Pancreas (tissue), 10 donors: Measurements from ENCODE around the gene EXOC5. TPM values are rescaled to one million over a fixed set of nuclear protein-coding genes. Genes with fewer than 3 reads are reported as not detected.

Experiments
- ATAC-seq, 4 donors: fragments of 200-7000 bp; cut with Tn5 transposase; one replicate each; pipeline versions ENCODE4 v1.8.0 to v1.9.1; 2020; ENCODE audit warnings: mild to moderate bottlenecking in 4 of 4, moderate library complexity in 4 of 4
- DNase-seq, 6 donors: peaks; one replicate each; pipeline ENCODE4 v3.0.0-alpha.2; 2020
- FAIRE-seq: peaks from 2 replicates; lab custom pipeline; 2012; peaks lifted over from hg19 to GRCh38; lab: Jason Lieb, UNC
- H3K27ac ChIP-seq, 4 donors: fragments of 200-600 bp; sonication (generic); 1 replicate in 3 of 4; 2 replicates in 1 of 4; pipeline versions ENCODE4 v1.5.0 to v1.8.0; 2020
- H3K27me3 ChIP-seq, 4 donors: fragments of 200-600 bp; one replicate each; pipeline ENCODE4 v1.8.0; 2021
- H3K36me3 ChIP-seq, 3 donors: fragments of 200-600 bp; sonication (generic) in 1 of 3; one replicate each; pipeline versions ENCODE4 v1.5.0 to v1.8.0; 2020 to 2021
- H3K4me1 ChIP-seq, 3 donors: fragments of 200-600 bp; one replicate each; pipeline ENCODE4 v1.8.0; 2021
- H3K4me3 ChIP-seq, 4 donors: fragments of 200-600 bp; sonication (generic) in 2 of 4; one replicate each; pipeline versions ENCODE4 v1.5.0 to v1.8.0; 2020 to 2021
- H3K9me3 ChIP-seq, 4 donors: fragments of 200-600 bp; one replicate each; pipeline ENCODE4 v1.8.0; 2021
- CTCF ChIP-seq, 4 donors: fragments of 200-600 bp; sonication (generic) in 3 of 4; IDR thresholded peaks; one replicate each; pipeline versions ENCODE4 v1.5.0 to v1.8.0; 2021; ENCODE audit warnings: antibody characterized with exemption in 4 of 4
- WGBS, 2 donors: extraction: QIAGEN DNeasy Blood & Tissue Kit; methylation state at CpG; one replicate each; pipeline ENCODE4 v1.1.7; 2013; 5-methylcytosine and 5-hydroxymethylcytosine counted together
- intact Hi-C, 3 donors: fragments of 100-400 bp; cut with DNase I; formaldehyde crosslinking; loops; one replicate each; pipeline versions ENCODE4 v1.11.1 to v1.14.2; 2022
- polyA plus RNA-seq, 2 donors: library from polyadenylated mRNA; stranded (reverse); fragments of 200-250 nt; gene quantifications; one replicate each; pipeline ENCODE4 v1.2.3, GENCODE V29; 2013
- total RNA-seq, 6 donors: library from RNA; stranded (reverse); fragmentation: NEBNext Ultra II Directional in 4 of 6; extraction: Animal tissue kit (Norgen Biotek cat#: 25700) in 4 of 6; gene quantifications; one replicate each; pipeline versions ENCODE4 v1.2.1 to v1.2.4, GENCODE V29; 2021 to 2023
- donor health status: healthy with polysubstance abuse.
- donor health status: DM: no; HTN: no; CAD: no; lungs with moderate emphysema.
- donor health status: DM: no; HTN: no; CAD: no.
- donor health status: control.
- donor health status: control.
- donor health status: Bipolar disorder and iron deficiency.
- donor health status: DM: yes; HTN: yes; CAD: no.
- donor health status: DM: no; HTN: no; CAD: no.
- donor health status: DM: no; HTN: no; CAD: no.
- donor health status: DM: yes; HTN: yes; CAD: no.

Gene EXOC5
- total and polyA plus RNA-seq, 8 donors: 3.0 to 32.4 (median 18.8) TPM

DNA sequence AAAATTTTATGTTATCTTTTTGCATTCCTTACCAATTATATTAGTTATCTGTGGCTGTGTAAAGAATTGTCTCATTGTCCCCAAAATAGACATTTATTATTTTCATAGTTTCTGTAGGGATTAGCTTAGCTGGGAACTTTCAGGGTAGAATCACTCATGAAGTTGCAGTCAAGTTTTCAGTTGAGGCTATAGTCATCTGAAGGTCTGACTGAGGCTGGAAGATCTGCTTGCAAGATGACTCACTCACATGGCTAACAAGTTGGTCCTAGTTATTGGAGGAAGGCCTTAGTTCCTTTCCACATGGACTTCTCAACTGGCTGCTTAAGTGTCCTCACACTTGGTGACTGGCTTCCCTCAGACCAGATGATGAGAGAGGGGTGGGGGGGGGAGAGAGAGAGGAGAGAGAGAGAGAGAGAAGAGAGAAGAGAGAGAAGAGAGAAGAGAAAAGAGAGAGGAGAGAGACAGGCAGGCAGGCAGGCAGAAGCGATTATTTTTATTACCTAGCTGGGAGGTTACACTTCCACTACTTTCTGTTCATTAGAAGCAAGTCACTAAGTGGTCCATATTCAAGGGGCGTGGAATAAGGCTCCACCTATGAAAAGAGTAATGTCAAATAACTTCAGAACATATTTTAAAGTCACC is 6.4 kb upstream of the EXOC5 start:
- H3K9me3 ChIP-seq: no peaks in the 10 kb centered on the region
- ATAC-seq (no peak), FAIRE-seq (no peak), DNase-seq (no peak)
- no peaks in the 10 kb centered on the region for H3K27me3 ChIP-seq
- no peak overlapping the region for H3K4me3 ChIP-seq
- intact Hi-C loops: no loop called here
- no peak for TF ChIP-seq CTCF (IDR thresholded peaks at IDR 0.05)
- 91 to 93% methylated on average over 2 of the region's 2 CpGs for WGBS, 2 donors
- H3K4me1 ChIP-seq: peaks cover 5 to 15% (median 8%) of the 10 kb centered on the region in 3 donors
- no peaks in the 10 kb centered on the region for H3K36me3 ChIP-seq
- H3K27ac ChIP-seq: no peak overlapping the region

DNA sequence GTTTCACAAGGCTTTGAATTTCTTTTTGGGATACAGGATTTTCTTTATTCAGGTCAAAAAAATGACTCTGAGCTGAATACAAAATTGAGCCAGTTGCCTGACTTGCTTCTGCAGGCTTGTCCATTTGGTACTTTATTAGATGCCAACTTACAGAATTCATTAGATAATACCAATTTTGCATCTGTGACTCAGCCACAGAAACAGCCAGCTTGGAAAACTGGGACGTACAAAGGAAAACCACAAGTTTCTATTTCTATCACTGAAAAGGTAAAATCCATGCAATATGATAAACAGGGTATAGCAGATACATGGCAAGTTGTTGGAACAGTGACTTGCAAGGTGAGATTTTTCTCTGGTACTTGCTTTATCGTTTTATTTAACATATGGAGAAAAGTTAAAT is 5.8 kb upstream of the EXOC5 start:
- peaks cover 5 to 16% (median 12%) of the 10 kb centered on the region in 3 donors for H3K4me1 ChIP-seq
- H3K27ac ChIP-seq: no peak overlapping the region
- 93 to 98% methylated on average over 2 of the region's 2 CpGs for WGBS, 2 donors
- H3K36me3 ChIP-seq: no peaks in the 10 kb centered on the region
- no peaks in the 10 kb centered on the region for H3K9me3 ChIP-seq
- ATAC-seq (no peak), DNase-seq (no peak), FAIRE-seq (no peak)
- TF ChIP-seq CTCF (IDR thresholded peaks at IDR 0.05): no peak
- intact Hi-C loops: no loop called here
- H3K4me3 ChIP-seq: no peak overlapping the region
- no peaks in the 10 kb centered on the region for H3K27me3 ChIP-seq

DNA sequence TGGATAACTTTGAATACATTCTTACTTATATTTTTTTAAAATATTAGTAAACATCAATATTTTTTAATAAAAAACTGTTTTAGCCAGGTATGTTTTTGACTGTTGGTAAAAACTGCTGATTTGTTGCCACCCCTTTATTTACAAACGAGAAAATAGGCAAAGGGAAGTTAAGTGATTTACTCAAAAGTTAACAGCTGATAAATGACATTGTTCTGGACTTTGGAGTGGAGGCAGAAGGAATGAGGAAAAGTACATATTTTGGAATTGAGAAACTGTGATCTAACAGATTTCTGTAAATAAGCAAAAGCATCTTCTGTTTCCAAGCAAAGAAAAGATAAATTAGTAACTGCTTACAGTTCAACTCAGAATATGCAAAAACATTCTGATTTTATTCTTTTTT is 4.5 kb upstream of the EXOC5 start:
- no peak overlapping the region for H3K27ac ChIP-seq
- H3K27me3 ChIP-seq: no peaks in the 10 kb centered on the region
- no peak overlapping the region for H3K4me3 ChIP-seq
- DNase-seq (no peak), ATAC-seq (no peak), FAIRE-seq (no peak)
- peaks cover 5 to 16% (median 12%) of the 10 kb centered on the region in 3 donors for H3K4me1 ChIP-seq
- intact Hi-C loops: no loop called here
- H3K36me3 ChIP-seq: no peaks in the 10 kb centered on the region
- WGBS, 2 donors: 52 to 58% methylated on average over 1 of the region's 1 CpG
- no peaks in the 10 kb centered on the region for H3K9me3 ChIP-seq
- no peak for TF ChIP-seq CTCF (IDR thresholded peaks at IDR 0.05)

- Histone ChIP-seq H3K36me3 (no peaks in the 10 kb centered on the region), H3K27me3 (no peaks in the 10 kb centered on the region), H3K4me1 (peaks cover 9 to 29% (median 21%) of the 10 kb centered on the region in 3 donors), H3K27ac (no peak overlapping the region), H3K4me3 (no peak overlapping the region), H3K9me3 (no peaks in the 10 kb centered on the region)
- ATAC-seq (no peak), FAIRE-seq (no peak), DNase-seq (no peak)
- 54 to 62% methylated on average over 2 of the region's 2 CpGs for WGBS, 2 donors
- TF ChIP-seq CTCF (IDR thresholded peaks at IDR 0.05): no peak
- intact Hi-C loops: no loop called here
Observed at GRCh38 chr14:57266065-57266464, 2.6 kb downstream of the EXOC5 start.

DNA sequence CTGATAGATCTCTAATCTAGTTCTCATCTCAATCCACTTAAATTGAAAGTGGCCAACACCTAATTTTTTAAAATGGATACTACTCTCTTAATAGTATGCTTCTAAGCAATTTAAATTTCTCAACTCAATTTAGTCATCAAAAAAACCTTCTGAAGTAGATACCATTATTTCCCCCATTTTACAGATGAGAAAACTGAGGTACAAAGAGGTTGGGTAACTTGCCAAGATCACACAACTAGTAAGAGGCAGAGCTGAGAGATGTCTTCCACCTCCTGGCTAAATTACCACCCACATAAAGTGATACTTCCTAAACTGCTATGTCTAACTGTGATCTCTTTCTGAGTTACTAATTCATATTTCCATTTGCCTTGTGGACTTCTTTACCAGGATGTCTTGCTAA is 6.6 kb downstream of the EXOC5 start:
- DNase-seq (no peak), ATAC-seq (no peak), FAIRE-seq (no peak)
- H3K27me3 ChIP-seq: no peaks in the 10 kb centered on the region
- TF ChIP-seq CTCF (IDR thresholded peaks at IDR 0.05): no peak
- H3K4me1 ChIP-seq: peaks cover 4 to 17% (median 7%) of the 10 kb centered on the region in 3 donors
- H3K4me3 ChIP-seq: no peak overlapping the region
- no peaks in the 10 kb centered on the region for H3K36me3 ChIP-seq
- no peaks in the 10 kb centered on the region for H3K9me3 ChIP-seq
- intact Hi-C loops: no loop called here
- no peak overlapping the region for H3K27ac ChIP-seq
